ENCODE measurements around the gene KCNN3. TPM values are rescaled to one million over a fixed set of nuclear protein-coding genes. Genes with fewer than 3 reads are reported as not detected.

Gene KCNN3
- total RNA-seq, 1 experiment from 2014 or later: 0.73 TPM

DNA sequence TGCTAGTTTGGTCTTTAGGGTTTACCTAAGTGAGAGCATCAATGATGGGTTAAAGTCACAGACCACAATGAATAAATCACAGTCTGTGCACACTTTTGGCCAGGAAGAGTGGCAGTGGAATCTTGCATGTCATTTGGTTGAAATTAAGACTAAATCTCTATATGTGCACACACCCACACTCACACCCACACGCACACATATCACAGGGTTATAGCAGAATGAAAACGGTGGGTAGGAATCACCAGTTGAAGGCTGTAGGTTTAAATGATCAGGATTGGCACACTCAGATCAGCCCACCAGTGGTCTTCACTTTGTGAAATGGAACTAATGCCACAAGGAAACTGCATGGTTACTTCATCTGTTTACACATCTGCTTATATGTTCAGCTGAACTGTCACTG is 164.5 kb downstream of the KCNN3 start:
- no peak overlapping the region for H3K27ac ChIP-seq (ENCODE audit: low read depth, low read length, poor library complexity, severe bottlenecking)
- no peaks in the 10 kb centered on the region for H3K4me1 ChIP-seq (ENCODE audit: insufficient read depth, low read length, poor library complexity, severe bottlenecking)
- ChIA-PET POLR2A (ENCODE audit: low non-redundant PET) (no interaction called here), CTCF (no interaction called here)
- no peaks in the 10 kb centered on the region for H3K36me3 ChIP-seq (ENCODE audit: insufficient read depth, low read length, poor library complexity, severe bottlenecking)
- intact Hi-C loops (cut with micrococcal nuclease; ENCODE audit: unreplicated experiment): no loop called here
- H3K27me3 ChIP-seq (replicated peaks; ENCODE audit: insufficient read depth, low read depth, low read length, poor library complexity): no peaks in the 10 kb centered on the region
- no TSS peak for BruUV-seq (replicated peaks)
- no peak overlapping the region for H3K4me3 ChIP-seq (ENCODE audit: low read depth, low read length, poor library complexity, severe bottlenecking)
- DNase-seq (ENCODE audit: low spot score): no peak
- no peaks in the 10 kb centered on the region for H3K9me3 ChIP-seq (ENCODE audit: low read depth, low read length, poor library complexity, severe bottlenecking)
- TF ChIP-seq, protein P1, sequence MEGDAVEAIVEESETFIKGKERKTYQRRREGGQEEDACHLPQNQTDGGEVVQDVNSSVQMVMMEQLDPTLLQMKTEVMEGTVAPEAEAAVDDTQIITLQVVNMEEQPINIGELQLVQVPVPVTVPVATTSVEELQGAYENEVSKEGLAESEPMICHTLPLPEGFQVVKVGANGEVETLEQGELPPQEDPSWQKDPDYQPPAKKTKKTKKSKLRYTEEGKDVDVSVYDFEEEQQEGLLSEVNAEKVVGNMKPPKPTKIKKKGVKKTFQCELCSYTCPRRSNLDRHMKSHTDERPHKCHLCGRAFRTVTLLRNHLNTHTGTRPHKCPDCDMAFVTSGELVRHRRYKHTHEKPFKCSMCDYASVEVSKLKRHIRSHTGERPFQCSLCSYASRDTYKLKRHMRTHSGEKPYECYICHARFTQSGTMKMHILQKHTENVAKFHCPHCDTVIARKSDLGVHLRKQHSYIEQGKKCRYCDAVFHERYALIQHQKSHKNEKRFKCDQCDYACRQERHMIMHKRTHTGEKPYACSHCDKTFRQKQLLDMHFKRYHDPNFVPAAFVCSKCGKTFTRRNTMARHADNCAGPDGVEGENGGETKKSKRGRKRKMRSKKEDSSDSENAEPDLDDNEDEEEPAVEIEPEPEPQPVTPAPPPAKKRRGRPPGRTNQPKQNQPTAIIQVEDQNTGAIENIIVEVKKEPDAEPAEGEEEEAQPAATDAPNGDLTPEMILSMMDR (conservative IDR thresholded peaks at IDR 0.05; ENCODE audit: low read depth, low read length): no peak
- no peak for TF ChIP-seq EZH2 (IDR thresholded peaks at IDR 0.05; ENCODE audit: borderline replicate concordance, low read depth, low read length, poor library complexity, severe bottlenecking)

DNA sequence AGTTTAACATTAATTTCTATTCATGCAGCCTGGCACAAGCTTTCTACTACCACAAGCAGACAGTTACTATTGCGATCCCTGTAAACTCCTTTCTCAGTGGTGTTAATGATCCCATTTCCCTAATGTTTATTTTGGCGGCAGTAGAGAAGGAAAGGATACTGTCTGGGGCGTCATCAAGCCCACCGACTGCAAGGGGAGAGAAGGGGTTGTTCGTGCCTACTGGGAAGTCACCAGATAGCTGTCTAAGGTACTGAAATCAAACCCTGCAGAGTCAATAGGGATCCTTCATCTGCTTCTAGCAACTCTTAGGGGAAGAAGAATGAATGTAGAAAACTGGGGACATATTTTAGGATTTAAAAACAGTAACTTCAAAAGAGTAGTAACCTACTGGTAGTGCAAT is 166.9 kb downstream of the KCNN3 start:
- H3K4me3 ChIP-seq (ENCODE audit: low read depth, low read length, poor library complexity, severe bottlenecking): no peak overlapping the region
- POLR2A ChIA-PET (ENCODE audit: low non-redundant PET): interaction anchor here (0.6 kb wide), 2 partner anchors 13 to 353 kb away, joined by 3 to 8 read pairs; no protein-coding TSS in a partner anchor
- BruUV-seq (replicated peaks): no TSS peak
- TF ChIP-seq EZH2 (IDR thresholded peaks at IDR 0.05; ENCODE audit: borderline replicate concordance, low read depth, low read length, poor library complexity, severe bottlenecking): no peak
- DNase-seq (ENCODE audit: low spot score): no peak
- H3K36me3 ChIP-seq (ENCODE audit: insufficient read depth, low read length, poor library complexity, severe bottlenecking): no peaks in the 10 kb centered on the region
- intact Hi-C loops (cut with micrococcal nuclease; ENCODE audit: unreplicated experiment): no loop called here
- no peak overlapping the region for H3K27ac ChIP-seq (ENCODE audit: low read depth, low read length, poor library complexity, severe bottlenecking)
- CTCF ChIA-PET: no interaction called here
- H3K27me3 ChIP-seq (replicated peaks; ENCODE audit: insufficient read depth, low read depth, low read length, poor library complexity): no peaks in the 10 kb centered on the region
- H3K9me3 ChIP-seq (ENCODE audit: low read depth, low read length, poor library complexity, severe bottlenecking): no peaks in the 10 kb centered on the region
- H3K4me1 ChIP-seq (ENCODE audit: insufficient read depth, low read length, poor library complexity, severe bottlenecking): no peaks in the 10 kb centered on the region

- ChIA-PET CTCF (no interaction called here), POLR2A (ENCODE audit: low non-redundant PET) (no interaction called here)
- H3K36me3 ChIP-seq (ENCODE audit: insufficient read depth, low read length, poor library complexity, severe bottlenecking): no peaks in the 10 kb centered on the region
- H3K4me1 ChIP-seq (ENCODE audit: insufficient read depth, low read length, poor library complexity, severe bottlenecking): peaks cover 14% of the 10 kb centered on the region
- no peak for TF ChIP-seq EZH2 (IDR thresholded peaks at IDR 0.05; ENCODE audit: borderline replicate concordance, low read depth, low read length, poor library complexity, severe bottlenecking)
- TF ChIP-seq, protein P1 (conservative IDR thresholded peaks at IDR 0.05; ENCODE audit: low read depth, low read length): no peak
- BruUV-seq (replicated peaks): no TSS peak
- H3K27me3 ChIP-seq (replicated peaks; ENCODE audit: insufficient read depth, low read depth, low read length, poor library complexity): no peaks in the 10 kb centered on the region
- no peaks in the 10 kb centered on the region for H3K9me3 ChIP-seq (ENCODE audit: low read depth, low read length, poor library complexity, severe bottlenecking)
- no peak overlapping the region for H3K27ac ChIP-seq (ENCODE audit: low read depth, low read length, poor library complexity, severe bottlenecking)
- no peak overlapping the region for H3K4me3 ChIP-seq (ENCODE audit: low read depth, low read length, poor library complexity, severe bottlenecking)
- intact Hi-C loops (cut with micrococcal nuclease; ENCODE audit: unreplicated experiment): no loop called here
- no peak for DNase-seq (ENCODE audit: low spot score)
These were observed 171.6 kb downstream of the KCNN3 start for GRCh38 chr1:154698320-154699096.

GRCh38 chr1:154697710-154698109 is 172.4 kb downstream of the KCNN3 start:
- no TSS peak for BruUV-seq (replicated peaks)
- H3K9me3 ChIP-seq (ENCODE audit: low read depth, low read length, poor library complexity, severe bottlenecking): no peaks in the 10 kb centered on the region
- ChIA-PET CTCF (no interaction called here), POLR2A (ENCODE audit: low non-redundant PET) (no interaction called here)
- no peaks in the 10 kb centered on the region for H3K36me3 ChIP-seq (ENCODE audit: insufficient read depth, low read length, poor library complexity, severe bottlenecking)
- H3K4me1 ChIP-seq (ENCODE audit: insufficient read depth, low read length, poor library complexity, severe bottlenecking): peaks cover 14% of the 10 kb centered on the region
- H3K27ac ChIP-seq (ENCODE audit: low read depth, low read length, poor library complexity, severe bottlenecking): no peak overlapping the region
- H3K27me3 ChIP-seq (replicated peaks; ENCODE audit: insufficient read depth, low read depth, low read length, poor library complexity): peaks cover 2% of the 10 kb centered on the region
- intact Hi-C loops (cut with micrococcal nuclease; ENCODE audit: unreplicated experiment): no loop called here
- DNase-seq (ENCODE audit: low spot score): no peak
- TF ChIP-seq EZH2 (IDR thresholded peaks at IDR 0.05; ENCODE audit: borderline replicate concordance, low read depth, low read length, poor library complexity, severe bottlenecking): no peak
- TF ChIP-seq, protein P1 (conservative IDR thresholded peaks at IDR 0.05; ENCODE audit: low read depth, low read length): no peak
- no peak overlapping the region for H3K4me3 ChIP-seq (ENCODE audit: low read depth, low read length, poor library complexity, severe bottlenecking)
